Caco-2 (cell line): ENCODE data around the gene DCUN1D2. TPM values are rescaled to one million over a fixed set of nuclear protein-coding genes. Genes with fewer than 3 reads are reported as not detected.

ENCODE experiments used
- BruUV-seq: library from RNA; stranded (reverse); fragments of 400-500 nt; replicated peaks from 2 replicates; lab custom pipeline; 2021; lab: Mats Ljungman, UMichigan
- CTCF ChIA-PET: fragments of 300-600 bp; sonication (Branson Sonifier 250); formaldehyde crosslinking; loops from one replicate; lab custom pipeline; 2022; ENCODE audit warnings: antibody characterized with exemption; lab: Charles Lee
- POLR2A ChIA-PET: fragments of 300-600 bp; sonication (Branson Sonifier 250); formaldehyde crosslinking; loops from one replicate; lab custom pipeline; 2022; ENCODE audit warnings: antibody characterized with exemption; lab: Charles Lee
- DNase-seq, 2 experiments: peaks; one replicate each; pipeline versions ENCODE4 v3.0.0 to v3.0.0-alpha.2; 2020 to 2022
- H3K27me3 ChIP-seq: replicated peaks from 2 replicates; pipeline ENCODE4 v1.6.0; 2011; ENCODE audit warnings: low read length; ENCODE audit not compliant: control insufficient read depth, insufficient read depth
- H3K36me3 ChIP-seq: 2 replicates; pipeline ENCODE4 v1.5.1; 2011; ENCODE audit warnings: low read length; ENCODE audit not compliant: control insufficient read depth, insufficient read depth
- H3K4me1 ChIP-seq: fragments of 250-450 bp; sonication (Bioruptor Pico); 2 replicates; pipeline ENCODE4 v1.5.1; 2020; ENCODE audit warnings: mild to moderate bottlenecking
- H3K4me3 ChIP-seq: 2 replicates; pipeline ENCODE4 v1.5.1; 2011; ENCODE audit warnings: low read depth, mild to moderate bottlenecking, control low read depth, low read length
- H3K9me3 ChIP-seq: fragments of 250-450 bp; sonication (Bioruptor Pico); 2 replicates; pipeline ENCODE4 v1.5.1; 2020; ENCODE audit warnings: mild to moderate bottlenecking, moderate library complexity
- H3K27ac Mint-ChIP-seq: one replicate; pipeline ENCODE4 v1.8.0; 2022; ENCODE audit warnings: mixed read lengths; ENCODE audit not compliant: unreplicated experiment
- H3K27me3 Mint-ChIP-seq: one replicate; pipeline ENCODE4 v1.8.0; 2022; ENCODE audit warnings: mixed read lengths; ENCODE audit not compliant: insufficient read depth, unreplicated experiment
- H3K36me3 Mint-ChIP-seq: one replicate; pipeline ENCODE4 v1.8.0; 2022; ENCODE audit warnings: mild to moderate bottlenecking, mixed read lengths; ENCODE audit not compliant: insufficient read depth, unreplicated experiment
- H3K4me1 Mint-ChIP-seq: one replicate; pipeline ENCODE4 v1.8.0; 2022; ENCODE audit warnings: low read depth, mixed read lengths; ENCODE audit not compliant: unreplicated experiment
- H3K4me3 Mint-ChIP-seq: one replicate; pipeline ENCODE4 v1.8.0; 2022; ENCODE audit warnings: mild to moderate bottlenecking, moderate library complexity, mixed read lengths; ENCODE audit not compliant: unreplicated experiment
- H3K9me3 Mint-ChIP-seq: one replicate; pipeline ENCODE4 v1.8.0; 2022; ENCODE audit warnings: mixed read lengths; ENCODE audit not compliant: unreplicated experiment
- CTCF ChIP-seq, 2 experiments: fragments of 200-600 bp in 1 of 2; IDR thresholded peaks; 1 replicate in 1 of 2; 2 replicates in 1 of 2; pipeline versions ENCODE4 v1.5.1 to v1.8.0; 2011 to 2022; ENCODE audit warnings: antibody characterized with exemption in 1 of 2, control low read depth in 1 of 2, inconsistent platforms in 1 of 2, low read depth in 1 of 2, low read length in 1 of 2, mild to moderate bottlenecking in 1 of 2, moderate library complexity in 1 of 2; ENCODE audit not compliant: insufficient read depth in 1 of 2, severe bottlenecking in 1 of 2, unreplicated experiment in 1 of 2
- intact Hi-C: fragments of 100-400 bp; cut with micrococcal nuclease; formaldehyde crosslinking; loops from one replicate; pipeline ENCODE4 v1.10.0; 2022; ENCODE audit not compliant: unreplicated experiment
- total RNA-seq: library from RNA; stranded (reverse); gene quantifications from 2 replicates; pipeline ENCODE4 v1.2.3, GENCODE V29; 2022

The DCUN1D2 gene
- total RNA-seq, 1 experiment from 2014 or later = 59.4 TPM

DNA sequence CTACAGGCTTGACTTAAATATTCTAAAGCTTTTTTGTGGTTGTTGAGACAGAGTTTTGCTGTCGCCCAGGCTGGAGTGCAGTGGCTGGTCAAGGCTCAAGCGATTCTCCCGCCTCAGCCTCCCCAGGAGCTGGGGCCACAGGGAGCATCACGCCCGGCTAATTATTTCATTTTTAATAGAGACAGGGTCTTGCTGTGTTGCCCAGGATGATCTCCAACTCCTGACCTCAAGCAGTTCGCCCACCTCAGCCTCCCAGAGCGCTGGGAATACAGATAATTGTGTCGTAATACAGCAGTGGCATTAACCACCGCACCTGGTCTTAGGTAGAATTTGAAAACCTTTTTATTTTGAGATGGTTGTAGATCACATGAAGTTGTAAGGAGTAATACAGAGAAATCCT, 1.5 kb upstream of the DCUN1D2 start:
- Mint-ChIP-seq H3K4me3 (peak overlapping the region; percentile 90), H3K27me3 (no peaks in the 10 kb centered on the region), H3K9me3 (no peaks in the 10 kb centered on the region), H3K4me1 (peaks cover 45% of the 10 kb centered on the region), H3K36me3 (peaks cover 38% of the 10 kb centered on the region), H3K27ac (peak overlapping the region; percentile 72)
- no peaks in the 10 kb centered on the region for H3K9me3 ChIP-seq
- no peaks in the 10 kb centered on the region for H3K27me3 ChIP-seq
- H3K4me1 ChIP-seq = peaks cover 37% of the 10 kb centered on the region
- BruUV-seq = no TSS peak
- ChIA-PET CTCF (no interaction called here), POLR2A (no interaction called here)
- intact Hi-C loops = loop anchor here (2.0 kb wide), 1 partner anchor 71 kb away; no protein-coding TSS in a partner anchor
- peaks cover 8% of the 10 kb centered on the region for H3K36me3 ChIP-seq
- TF ChIP-seq CTCF (IDR thresholded peaks at IDR 0.05; ENCODE audit: insufficient read depth in 1 of 2, low read depth in 1 of 2, low read length in 1 of 2, severe bottlenecking in 1 of 2, unreplicated experiment in 1 of 2) = no peak
- no peak for DNase-seq
- H3K4me3 ChIP-seq = peak overlapping the region; percentile 73

DNA sequence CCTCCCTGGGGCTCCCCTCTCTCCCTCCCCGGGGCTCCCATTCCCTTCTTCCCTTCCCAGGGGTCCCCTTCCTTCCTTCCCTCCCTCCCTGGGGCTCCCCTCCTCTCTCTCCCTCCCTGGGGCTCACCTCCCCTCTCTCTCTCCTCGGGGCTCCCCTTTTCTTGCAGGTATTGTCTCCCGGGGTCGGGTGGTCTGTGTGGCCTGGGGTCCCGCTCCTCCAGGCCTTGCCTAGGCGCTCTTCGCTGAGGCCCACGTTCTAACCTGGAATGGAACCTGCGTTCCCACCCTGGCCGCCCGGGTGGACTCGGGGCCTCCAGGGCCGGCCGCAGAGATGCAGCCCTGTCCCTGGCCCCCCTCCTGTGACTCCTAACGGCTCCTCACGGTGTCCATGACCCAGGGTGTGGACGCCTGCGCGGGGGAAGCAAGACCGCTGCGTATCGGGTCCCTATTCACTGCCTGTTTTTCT, 940 bp upstream of the DCUN1D2 start:
- DNase-seq = peak in 1 of 2 experiments; percentile 48
- Histone ChIP-seq H3K9me3 (no peaks in the 10 kb centered on the region), H3K4me3 (peak overlapping the region; percentile 73), H3K27me3 (no peaks in the 10 kb centered on the region), H3K36me3 (peaks cover 7% of the 10 kb centered on the region), H3K4me1 (peaks cover 37% of the 10 kb centered on the region)
- BruUV-seq = no TSS peak
- Mint-ChIP-seq H3K4me3 (peak overlapping the region; percentile 90), H3K27ac (peak overlapping the region; percentile 72), H3K9me3 (no peaks in the 10 kb centered on the region), H3K27me3 (no peaks in the 10 kb centered on the region), H3K4me1 (peaks cover 45% of the 10 kb centered on the region), H3K36me3 (peaks cover 32% of the 10 kb centered on the region)
- intact Hi-C loops = loop anchor here (2.0 kb wide), 1 partner anchor 71 kb away; no protein-coding TSS in a partner anchor
- no peak for TF ChIP-seq CTCF (IDR thresholded peaks at IDR 0.05; ENCODE audit: insufficient read depth in 1 of 2, low read depth in 1 of 2, low read length in 1 of 2, severe bottlenecking in 1 of 2, unreplicated experiment in 1 of 2)
- POLR2A ChIA-PET = no interaction called here
- CTCF ChIA-PET = no interaction called here

- ChIA-PET CTCF (interaction anchor here (0.7 to 2.0 kb wide), 6 partner anchors 27 to 72 kb away, joined by 3 to 10 read pairs (median 4); no protein-coding TSS in a partner anchor), POLR2A (no interaction called here)
- Mint-ChIP-seq H3K9me3 (no peaks in the 10 kb centered on the region), H3K27me3 (no peaks in the 10 kb centered on the region), H3K27ac (peak overlapping the region; percentile 74), H3K36me3 (peaks cover 18% of the 10 kb centered on the region), H3K4me1 (peaks cover 34% of the 10 kb centered on the region), H3K4me3 (peak overlapping the region; percentile 90)
- peak in 1 of 2 experiments; percentile 47 for DNase-seq
- Histone ChIP-seq H3K4me3 (peak overlapping the region; percentile 73), H3K4me1 (peaks cover 37% of the 10 kb centered on the region), H3K36me3 (peaks cover 3% of the 10 kb centered on the region; the same call in 1 of the 2 replicates), H3K9me3 (no peaks in the 10 kb centered on the region), H3K27me3 (no peaks in the 10 kb centered on the region)
- TF ChIP-seq CTCF (IDR thresholded peaks at IDR 0.05; ENCODE audit: insufficient read depth in 1 of 2, low read depth in 1 of 2, low read length in 1 of 2, severe bottlenecking in 1 of 2, unreplicated experiment in 1 of 2) = peak in 1 of 2 experiments; percentile 12
- intact Hi-C loops = loop anchor here (2.0 kb wide), 1 partner anchor 73 kb away; no protein-coding TSS in a partner anchor
- no TSS peak for BruUV-seq
Observed at GRCh38 chr13:113489549-113490495, 689 bp downstream of the DCUN1D2 start.
